HG02943 (cell line): ENCODE measurements around the gene NEURL3.
"Not testable (repeated sequence)": the region's sequence is repeated elsewhere in the genome, so short reads cannot be mapped to it uniquely, and the experiment has no call there.

ENCODE experiments used
- ATAC-seq: cut with Tn5 transposase; IDR thresholded peaks from one replicate; pipeline ENCODE4 v1.9.1; 2021; ENCODE audit warnings: mild to moderate bottlenecking, low read depth, moderate library complexity; ENCODE audit not compliant: unreplicated experiment

NEURL3 gene

GRCh38 chr2:96510931-96511595 lies 5.9 kb upstream of the NEURL3 start:
- no peak for ATAC-seq

GRCh38 chr2:96509847-96510230 lies 4.7 kb upstream of the NEURL3 start:
- no peak for ATAC-seq

GRCh38 chr2:96509114-96509846 lies 4.1 kb upstream of the NEURL3 start:
- ATAC-seq: no peak

- no peak for ATAC-seq
These were observed 3.5 kb upstream of the NEURL3 start for GRCh38 chr2:96508521-96509113.

GRCh38 chr2:96507957-96508520 lies 2.9 kb upstream of the NEURL3 start:
- ATAC-seq: no peak

GRCh38 chr2:96506907-96507240 lies 1.7 kb upstream of the NEURL3 start:
- ATAC-seq: no peak

- no peak for ATAC-seq
These were observed 1.1 kb upstream of the NEURL3 start for GRCh38 chr2:96506016-96506906.

- ATAC-seq: no peak
These were observed 1.4 kb downstream of the NEURL3 start for GRCh38 chr2:96503637-96504243.

GRCh38 chr2:96502891-96503636 lies 2.1 kb downstream of the NEURL3 start:
- ATAC-seq: no peak

GRCh38 chr2:96501886-96502810 lies 3.0 kb downstream of the NEURL3 start:
- no peak for ATAC-seq

GRCh38 chr2:96501471-96501874 lies 3.7 kb downstream of the NEURL3 start:
- ATAC-seq: no peak

GRCh38 chr2:96500385-96501066 lies 4.6 kb downstream of the NEURL3 start:
- no peak for ATAC-seq

GRCh38 chr2:96499061-96499960 lies 5.8 kb downstream of the NEURL3 start:
- no peak for ATAC-seq

GRCh38 chr2:96498611-96499010 lies 6.5 kb downstream of the NEURL3 start:
- ATAC-seq: not testable (repeated sequence)

- no peak for ATAC-seq
These were observed 7.1 kb downstream of the NEURL3 start for GRCh38 chr2:96498021-96498431.

GRCh38 chr2:96495982-96496629 lies 9.1 kb downstream of the NEURL3 start:
- no peak for ATAC-seq
